Activated B cell treated with CpG ODN at 0.5 μM for 24 hours (primary cell): ENCODE data around the gene SLC24A4. TPM values are rescaled to one million over a fixed set of nuclear protein-coding genes. Genes with fewer than 3 reads are reported as not detected.

Source experiments
- ATAC-seq: fragments of 200-7000 bp; cut with Tn5 transposase; one replicate; pipeline ENCODE4 v1.10.0; 2021; ENCODE audit warnings: low read depth, mild to moderate bottlenecking, moderate library complexity
- CTCF ChIA-PET: fragments of 350-600 bp; sonication (Branson Sonifier 250); formaldehyde crosslinking; loops from one replicate; lab custom pipeline; 2021; ENCODE audit warnings: antibody characterized with exemption; lab: Charles Lee
- POLR2A ChIA-PET: fragments of 350-600 bp; sonication (Branson Sonifier 250); formaldehyde crosslinking; loops from one replicate; lab custom pipeline; 2021; ENCODE audit warnings: antibody characterized with exemption; lab: Charles Lee
- DNase-seq: peaks from one replicate; pipeline ENCODE4 v3.0.0; 2022
- H3K27ac Mint-ChIP-seq: one replicate; pipeline ENCODE4 v1.8.0; 2020; ENCODE audit warnings: mixed read lengths
- H3K27me3 Mint-ChIP-seq: one replicate; pipeline ENCODE4 v1.8.0; 2021; ENCODE audit warnings: mixed read lengths
- H3K36me3 Mint-ChIP-seq: one replicate; pipeline ENCODE4 v1.8.0; 2021; ENCODE audit warnings: low read depth, mixed read lengths
- H3K4me1 Mint-ChIP-seq: one replicate; pipeline ENCODE4 v1.8.0; 2021; ENCODE audit warnings: mixed read lengths
- H3K4me3 Mint-ChIP-seq: one replicate; pipeline ENCODE4 v1.8.0; 2020; ENCODE audit warnings: mild to moderate bottlenecking, mixed read lengths
- H3K9me3 Mint-ChIP-seq: one replicate; pipeline ENCODE4 v1.8.0; 2020; ENCODE audit warnings: mixed read lengths
- CTCF ChIP-seq: fragments of 200-600 bp; IDR thresholded peaks from one replicate; pipeline ENCODE4 v1.8.0; 2022; ENCODE audit warnings: antibody characterized with exemption, mild to moderate bottlenecking
- intact Hi-C: fragments of 100-400 bp; cut with micrococcal nuclease; formaldehyde crosslinking; loops from one replicate; pipeline ENCODE4 v1.15.1; 2024
- total RNA-seq: library from RNA; stranded (reverse); gene quantifications from 2 replicates; pipeline ENCODE4 v1.2.3, GENCODE V29; 2022

The SLC24A4 gene
- total RNA-seq, 1 donor from 2014 or later = 0.09 TPM

GRCh38 chr14:92280554-92281262, 42.3 kb upstream of the SLC24A4 start:
- no peak for DNase-seq
- TF ChIP-seq CTCF = no peak
- ATAC-seq = no peak
- H3K36me3 Mint-ChIP-seq = no peaks in the 10 kb centered on the region
- intact Hi-C loops = no loop called here
- no peaks in the 10 kb centered on the region for H3K4me1 Mint-ChIP-seq
- H3K9me3 Mint-ChIP-seq = no peaks in the 10 kb centered on the region
- ChIA-PET CTCF (no interaction called here), POLR2A (no interaction called here)
- H3K27me3 Mint-ChIP-seq = peaks cover 17% of the 10 kb centered on the region
- no peak overlapping the region for H3K27ac Mint-ChIP-seq
- H3K4me3 Mint-ChIP-seq = no peak overlapping the region

GRCh38 chr14:92282669-92283068, 40.3 kb upstream of the SLC24A4 start:
- no peaks in the 10 kb centered on the region for H3K36me3 Mint-ChIP-seq
- H3K4me1 Mint-ChIP-seq = no peaks in the 10 kb centered on the region
- no peak for TF ChIP-seq CTCF
- H3K4me3 Mint-ChIP-seq = no peak overlapping the region
- no peaks in the 10 kb centered on the region for H3K9me3 Mint-ChIP-seq
- DNase-seq (no peak), ATAC-seq (no peak)
- POLR2A ChIA-PET = no interaction called here
- CTCF ChIA-PET = no interaction called here
- peaks cover 13% of the 10 kb centered on the region for H3K27me3 Mint-ChIP-seq
- intact Hi-C loops = no loop called here
- H3K27ac Mint-ChIP-seq = no peak overlapping the region

GRCh38 chr14:92285311-92285710, 37.7 kb upstream of the SLC24A4 start:
- H3K4me3 Mint-ChIP-seq = no peak overlapping the region

GRCh38 chr14:92287987-92288386, 35.0 kb upstream of the SLC24A4 start:
- H3K9me3 Mint-ChIP-seq = no peaks in the 10 kb centered on the region
- no peak for DNase-seq
- H3K4me3 Mint-ChIP-seq = no peak overlapping the region
- POLR2A ChIA-PET = no interaction called here
- TF ChIP-seq CTCF = no peak
- intact Hi-C loops = no loop called here
- H3K36me3 Mint-ChIP-seq = no peaks in the 10 kb centered on the region
- no peak for ATAC-seq
- CTCF ChIA-PET = no interaction called here
- H3K4me1 Mint-ChIP-seq = no peaks in the 10 kb centered on the region
- H3K27me3 Mint-ChIP-seq = peaks cover 29% of the 10 kb centered on the region
- no peak overlapping the region for H3K27ac Mint-ChIP-seq

More at GRCh38 chr14:92285311-92285710, 37.7 kb upstream of the SLC24A4 start:
- CTCF ChIA-PET = no interaction called here
- Mint-ChIP-seq H3K36me3 (no peaks in the 10 kb centered on the region), H3K4me1 (no peaks in the 10 kb centered on the region), H3K9me3 (no peaks in the 10 kb centered on the region), H3K27ac (no peak overlapping the region), H3K27me3 (peaks cover 24% of the 10 kb centered on the region)
- no peak for TF ChIP-seq CTCF
- POLR2A ChIA-PET = no interaction called here
- intact Hi-C loops = no loop called here
- ATAC-seq (no peak), DNase-seq (no peak)

- DNase-seq = no peak
- no peaks in the 10 kb centered on the region for H3K4me1 Mint-ChIP-seq
- POLR2A ChIA-PET = no interaction called here
- no peak overlapping the region for H3K4me3 Mint-ChIP-seq
- no peaks in the 10 kb centered on the region for H3K36me3 Mint-ChIP-seq
- peaks cover 29% of the 10 kb centered on the region for H3K27me3 Mint-ChIP-seq
- CTCF ChIA-PET = no interaction called here
- H3K9me3 Mint-ChIP-seq = no peaks in the 10 kb centered on the region
- no peak overlapping the region for H3K27ac Mint-ChIP-seq
- no peak for TF ChIP-seq CTCF
- ATAC-seq = no peak
- intact Hi-C loops = no loop called here
These were observed 33.8 kb upstream of the SLC24A4 start for GRCh38 chr14:92288994-92289660.
